ENCODE measurements around the gene TICAM2.
"Not testable (repeated sequence)": the region's sequence is repeated elsewhere in the genome, so short reads cannot be mapped to it uniquely, and the experiment has no call there.

The TICAM2 gene

GRCh38 chr5:115601701-115602590, at the start of gene TICAM2:
TICAM2 (minus strand) TSS chr5:115602479; CDS start chr5:115581256, 21,223 bp downstream.
- DNase-seq (ENCODE audit: low spot score) = peak; percentile 86

GRCh38 chr5:115649541-115649940, 47.3 kb upstream of the TICAM2 start:
- no peak for DNase-seq (ENCODE audit: low spot score)

- no peak for DNase-seq (ENCODE audit: low spot score)
These were observed 45.8 kb upstream of the TICAM2 start for GRCh38 chr5:115648056-115648455.

- DNase-seq (ENCODE audit: low spot score) = not testable (repeated sequence)
These were observed 43.1 kb upstream of the TICAM2 start for GRCh38 chr5:115645386-115645785.

GRCh38 chr5:115644046-115644445, 41.8 kb upstream of the TICAM2 start:
- DNase-seq (ENCODE audit: low spot score) = no peak

- DNase-seq (ENCODE audit: low spot score) = no peak
These were observed 39.7 kb upstream of the TICAM2 start for GRCh38 chr5:115641948-115642347.

- no peak for DNase-seq (ENCODE audit: low spot score)
These were observed 38.0 kb upstream of the TICAM2 start for GRCh38 chr5:115640274-115640673.

- DNase-seq (ENCODE audit: low spot score) = no peak
These were observed 37.1 kb upstream of the TICAM2 start for GRCh38 chr5:115639377-115639776.

- DNase-seq (ENCODE audit: low spot score) = no peak
These were observed 35.2 kb upstream of the TICAM2 start for GRCh38 chr5:115637507-115637906.

- DNase-seq (ENCODE audit: low spot score) = no peak
These were observed 33.7 kb upstream of the TICAM2 start for GRCh38 chr5:115636008-115636407.

GRCh38 chr5:115634343-115635132, 32.3 kb upstream of the TICAM2 start:
- peak; percentile 88 for DNase-seq (ENCODE audit: low spot score)

GRCh38 chr5:115629903-115630302, 27.6 kb upstream of the TICAM2 start:
- no peak for DNase-seq (ENCODE audit: low spot score)

- no peak for DNase-seq (ENCODE audit: low spot score)
These were observed 25.1 kb upstream of the TICAM2 start for GRCh38 chr5:115627295-115627865.

GRCh38 chr5:115626445-115626823, 24.2 kb upstream of the TICAM2 start:
- DNase-seq (ENCODE audit: low spot score) = no peak

- DNase-seq (ENCODE audit: low spot score) = peak; percentile 91
These were observed 23.5 kb upstream of the TICAM2 start, which contains the start of gene TMED7 for GRCh38 chr5:115625579-115626444. TMED7 (minus strand) TSS chr5:115626036; CDS start chr5:115625792, 244 bp downstream.

- no peak for DNase-seq (ENCODE audit: low spot score)
These were observed 22.7 kb upstream of the TICAM2 start for GRCh38 chr5:115624994-115625393.

GRCh38 chr5:115623658-115624057, 21.4 kb upstream of the TICAM2 start:
- DNase-seq (ENCODE audit: low spot score) = no peak

GRCh38 chr5:115621365-115621900, 19.2 kb upstream of the TICAM2 start:
- no peak for DNase-seq (ENCODE audit: low spot score)

GRCh38 chr5:115616892-115617291, 14.6 kb upstream of the TICAM2 start:
- DNase-seq (ENCODE audit: low spot score) = no peak

- DNase-seq (ENCODE audit: low spot score) = no peak
These were observed 14.2 kb upstream of the TICAM2 start for GRCh38 chr5:115616472-115616871.

- no peak for DNase-seq (ENCODE audit: low spot score)
These were observed 9.6 kb upstream of the TICAM2 start for GRCh38 chr5:115611873-115612272.

Data from iPS-NIHi11 (cell line).